Measurements from ENCODE around the gene COA1.
"Not testable (repeated sequence)": the region's sequence is repeated elsewhere in the genome, so short reads cannot be mapped to it uniquely, and the experiment has no call there.

The COA1 gene

DNA sequence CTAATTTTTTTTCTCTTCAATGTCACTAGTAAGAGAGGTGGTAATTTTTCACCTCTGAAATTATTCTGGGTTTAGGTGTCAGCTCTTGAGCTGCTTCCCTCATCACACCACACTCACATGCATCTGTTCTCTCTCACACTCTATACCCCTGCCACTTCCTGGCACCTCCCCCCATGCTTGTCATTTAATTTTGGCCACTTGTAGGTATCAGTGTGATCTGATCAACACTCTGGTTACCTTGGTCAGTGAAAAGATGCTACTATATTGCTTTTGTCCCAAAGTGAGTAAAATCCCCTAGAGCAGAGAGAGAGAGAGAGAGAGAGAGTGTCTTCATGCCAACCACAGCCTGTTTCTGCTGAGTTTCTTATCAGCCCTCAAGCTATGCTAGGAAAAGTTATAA is 103.9 kb downstream of the COA1 start:
- no peak for DNase-seq

DNA sequence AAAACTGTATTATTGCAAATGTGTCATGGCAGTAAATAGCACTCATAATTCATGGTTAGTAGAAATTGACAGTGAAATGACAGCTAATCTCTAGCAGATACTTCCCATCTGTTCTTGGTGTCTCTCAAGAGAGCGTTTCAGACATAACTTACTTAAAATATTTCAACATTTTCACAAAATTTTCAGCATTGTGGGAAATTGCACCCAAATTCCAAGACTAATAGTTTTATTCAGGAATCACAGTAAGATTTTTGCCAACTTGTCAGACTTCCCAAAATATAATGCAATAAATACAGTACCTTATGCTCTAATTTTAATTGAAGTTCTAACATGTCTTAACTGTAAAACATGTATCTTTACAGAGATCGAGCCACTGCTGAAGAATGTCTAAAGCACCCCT is 105.2 kb downstream of the COA1 start:
- no peak for DNase-seq

DNA sequence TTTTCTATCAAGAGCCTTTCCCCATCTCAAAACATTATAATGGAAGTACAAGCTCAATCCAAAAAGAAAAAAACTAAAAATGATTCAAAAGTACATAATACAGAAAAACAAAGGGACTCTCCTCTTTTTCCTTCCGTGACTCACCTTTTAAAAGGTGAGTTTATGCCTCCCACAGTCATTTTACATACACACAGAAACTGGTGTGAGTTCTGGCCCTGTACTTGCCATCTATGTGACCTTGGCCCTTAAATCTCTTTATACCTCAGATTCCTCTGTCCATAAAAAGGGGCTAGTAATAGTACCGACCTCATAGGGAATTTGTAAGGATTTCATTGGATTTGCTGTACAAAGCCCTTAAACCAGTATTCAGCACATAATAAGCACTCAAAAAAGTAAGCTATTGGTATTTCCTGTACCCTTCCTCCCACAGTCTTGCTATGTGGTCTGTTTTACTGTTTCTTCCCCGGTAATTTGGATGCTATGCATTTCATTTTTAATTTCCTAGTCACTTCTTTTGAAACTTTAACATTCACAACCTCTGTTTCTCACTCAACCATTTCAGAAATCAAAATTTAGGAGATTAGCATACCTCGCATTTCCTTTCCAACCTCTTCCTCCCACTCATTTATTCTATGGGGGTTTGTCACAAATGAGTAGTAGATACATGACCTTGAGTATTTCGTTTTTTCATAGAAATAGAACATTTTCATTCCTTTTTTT is 107.4 kb downstream of the COA1 start:
- DNase-seq = no peak

DNA sequence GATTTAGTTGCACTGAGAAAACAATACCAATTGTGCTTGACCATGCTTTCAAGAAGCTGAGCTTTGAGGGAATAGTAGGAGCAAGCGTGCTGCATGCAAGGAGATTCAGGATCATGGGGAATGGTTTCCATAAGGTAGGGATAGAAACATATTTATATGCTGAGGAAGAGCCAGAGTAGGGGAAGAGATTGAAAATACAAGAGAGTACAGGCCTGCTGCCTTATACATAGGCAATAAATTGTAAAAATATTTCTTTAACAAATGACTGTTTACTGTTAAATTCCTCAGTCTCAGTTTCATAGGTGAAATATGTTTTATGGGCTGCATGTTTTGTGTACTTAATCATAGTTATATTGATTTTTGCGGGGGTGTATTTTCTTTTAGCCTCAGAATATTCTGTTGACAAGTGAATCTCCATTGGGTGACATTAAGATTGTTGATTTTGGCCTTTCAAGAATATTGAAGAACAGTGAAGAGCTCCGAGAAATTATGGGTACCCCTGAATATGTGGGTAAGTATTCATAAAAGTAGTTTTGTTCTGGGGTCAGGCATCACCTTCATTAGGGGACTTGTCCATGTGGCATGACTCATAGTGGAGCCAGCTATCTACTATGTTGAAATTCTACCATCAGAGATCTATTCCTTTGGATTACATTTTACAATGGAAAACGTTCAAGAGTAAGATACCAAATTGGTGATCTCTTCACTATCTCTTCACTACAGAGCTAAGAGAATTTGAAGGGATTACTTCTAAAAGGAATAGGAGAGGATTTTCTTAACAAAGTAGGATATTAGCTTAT is 109.9 kb downstream of the COA1 start:
- DNase-seq = no peak

DNA sequence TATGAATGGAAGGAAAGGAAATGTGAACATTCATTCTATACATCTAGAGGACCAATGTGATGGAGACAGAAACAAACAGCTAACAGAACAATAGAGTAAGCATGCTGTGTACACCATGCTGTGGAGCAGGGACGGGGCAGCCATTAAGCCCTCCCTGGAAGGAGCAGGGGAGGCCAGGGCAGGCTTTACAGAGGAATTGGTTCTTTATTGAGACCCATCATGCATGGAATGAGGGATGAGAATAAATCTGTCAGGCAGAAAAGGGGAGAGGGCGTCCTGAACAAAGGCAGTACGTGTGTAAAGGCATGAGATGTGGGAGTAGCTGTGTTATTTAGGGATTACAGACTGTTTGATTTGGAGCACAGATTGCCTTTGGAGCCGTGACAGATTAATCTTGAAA is 111.2 kb downstream of the COA1 start:
- no peak for DNase-seq

DNA sequence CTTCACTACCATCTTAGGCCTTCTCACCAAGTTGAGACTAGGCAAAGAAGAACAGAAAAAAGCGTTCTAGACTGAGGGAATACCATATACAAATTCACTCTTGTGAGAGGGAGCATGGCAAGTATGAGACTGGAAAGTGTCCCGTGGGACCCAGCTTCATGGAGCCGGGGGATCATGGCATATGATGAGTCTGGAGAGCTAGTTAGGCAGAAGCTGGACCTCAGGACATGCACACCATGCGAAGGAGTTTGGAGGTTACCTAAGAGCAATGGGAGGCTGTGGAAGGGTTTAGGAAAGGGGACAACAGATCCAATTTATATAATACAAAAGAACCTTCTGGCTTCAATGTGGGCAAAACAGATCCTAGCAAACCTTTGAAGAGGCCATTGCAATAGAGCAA is 112.3 kb downstream of the COA1 start:
- no peak for DNase-seq

DNA sequence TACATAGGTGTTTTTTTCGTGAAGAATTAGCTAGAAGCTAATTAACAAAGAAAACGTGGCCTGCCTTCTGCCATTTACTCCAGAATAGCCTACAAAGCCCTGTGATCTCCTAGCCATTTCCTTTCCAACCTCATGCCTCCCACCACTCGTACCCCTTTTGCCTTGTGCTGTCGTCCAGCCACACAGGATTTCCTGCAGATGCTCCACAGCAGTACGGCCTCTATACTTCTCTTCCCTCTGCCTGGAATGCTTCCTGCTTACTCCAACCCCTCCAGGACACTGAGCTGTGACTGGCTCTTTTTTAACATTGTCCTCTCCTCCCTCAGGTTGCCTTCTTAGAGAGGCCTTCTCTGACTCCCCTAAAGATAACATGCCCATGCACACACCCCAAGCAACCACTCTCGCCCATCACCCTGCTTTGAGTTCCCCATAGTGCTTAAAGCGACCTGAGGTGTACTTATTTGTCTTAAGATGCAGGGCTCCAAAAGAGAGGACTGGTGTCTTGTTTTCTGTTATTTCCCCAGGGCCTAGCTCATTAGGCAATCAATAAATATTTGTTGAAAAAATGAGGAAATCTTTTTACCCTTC is 113.7 kb downstream of the COA1 start:
- no peak for DNase-seq

DNA sequence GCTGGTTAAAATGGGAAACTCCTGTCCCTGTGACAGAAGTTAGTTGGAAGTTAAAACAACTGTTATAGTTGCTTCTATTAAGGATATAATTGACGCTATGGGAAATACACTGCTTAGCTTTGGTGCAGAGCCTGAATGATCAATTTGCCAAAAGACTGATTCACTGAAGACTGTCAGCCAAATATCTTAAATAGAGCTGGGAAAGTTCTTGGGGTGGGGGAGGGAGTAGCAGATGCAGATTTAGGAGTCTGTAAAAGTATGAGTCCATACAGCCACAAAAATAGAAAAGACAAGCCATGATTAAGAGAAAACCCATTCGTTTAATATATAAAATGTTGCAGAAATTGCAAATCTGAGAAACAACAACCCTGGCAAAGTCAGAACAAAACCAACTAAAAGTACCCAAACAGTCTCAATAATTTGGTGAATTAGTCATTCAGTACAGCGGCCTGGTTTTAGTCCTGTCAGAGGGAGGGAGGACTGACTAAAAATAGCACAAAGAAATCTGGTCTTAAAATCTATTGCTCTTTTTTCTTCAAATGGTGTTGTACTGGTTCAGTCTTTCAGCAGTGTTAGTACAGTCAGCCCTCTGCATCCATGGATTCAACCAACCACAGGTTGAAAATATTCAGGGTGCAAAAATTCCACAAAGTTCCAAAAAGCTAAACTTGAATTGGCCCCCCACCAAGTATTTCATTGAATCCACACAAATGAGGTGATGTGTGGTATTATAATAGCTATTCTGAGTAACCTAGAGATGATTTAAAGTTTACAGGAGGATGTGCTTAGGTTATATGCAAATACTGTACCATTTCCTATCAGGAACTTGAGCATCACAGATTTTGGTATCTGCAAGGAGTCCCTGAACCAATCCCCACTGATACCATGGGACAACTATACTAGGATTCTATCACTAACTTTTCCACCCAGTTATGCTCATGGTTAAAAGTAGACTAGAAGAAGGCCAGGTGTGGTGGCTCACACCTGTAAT is 116.4 kb downstream of the COA1 start:
- no peak for DNase-seq

DNA sequence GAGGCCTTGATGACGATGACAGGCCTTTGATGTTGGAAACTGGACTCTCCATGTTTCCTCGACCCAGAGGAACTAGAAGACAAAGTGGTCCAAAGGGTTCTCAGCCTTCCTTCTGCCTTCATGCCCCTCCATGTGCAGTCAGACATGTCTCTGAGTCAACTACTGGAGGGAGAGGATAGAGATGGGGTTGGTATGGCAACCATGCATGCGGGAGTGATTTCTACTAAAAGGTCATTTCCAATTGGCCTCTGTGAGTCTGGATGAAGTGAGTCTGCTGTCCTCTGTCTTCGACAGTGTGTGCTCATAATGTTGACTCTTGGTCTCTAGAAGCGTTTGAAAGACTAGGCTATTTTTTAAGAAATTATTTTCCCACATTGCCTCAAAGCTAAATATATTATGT is 117.2 kb downstream of the COA1 start:
- DNase-seq = no peak

DNA sequence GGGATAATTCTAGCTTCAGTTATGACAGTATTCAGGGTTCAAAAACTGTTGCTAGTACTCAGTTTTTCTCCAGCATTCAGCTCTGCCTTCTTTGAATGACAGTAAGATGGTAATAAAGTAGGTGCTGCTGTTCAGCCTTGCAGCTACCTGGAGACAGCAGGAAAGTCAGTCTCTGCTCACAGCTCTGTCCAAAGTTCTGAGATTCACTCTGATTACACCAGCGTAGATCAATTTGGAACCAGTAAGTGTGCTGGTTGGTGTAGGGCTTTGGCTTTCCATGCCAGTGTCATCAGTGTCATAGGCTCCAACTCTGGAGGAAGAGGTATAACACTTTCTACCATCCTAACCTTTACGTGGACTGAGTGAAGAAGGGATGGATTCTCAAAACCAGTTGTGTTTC is 120.2 kb downstream of the COA1 start:
- no peak for DNase-seq

DNA sequence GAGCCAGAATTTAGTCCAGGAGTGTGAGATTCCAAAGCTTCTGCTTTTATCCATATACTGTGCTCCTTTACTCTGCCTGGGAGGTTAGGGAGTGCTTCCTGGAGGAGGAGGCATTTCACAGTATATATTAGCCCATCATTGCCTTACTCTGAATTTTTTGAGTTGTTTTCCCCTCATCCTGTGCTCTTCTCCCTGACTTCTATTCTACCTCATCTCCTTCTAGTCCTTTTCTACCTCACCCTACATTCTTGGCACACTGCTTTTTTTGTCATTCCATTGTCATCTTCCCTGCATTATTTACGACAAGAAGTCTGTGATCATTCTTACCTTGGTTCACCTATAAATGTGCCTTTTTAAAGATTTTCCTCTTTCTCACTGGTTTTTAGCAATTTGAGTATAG is 125.1 kb downstream of the COA1 start:
- no peak for DNase-seq

DNA sequence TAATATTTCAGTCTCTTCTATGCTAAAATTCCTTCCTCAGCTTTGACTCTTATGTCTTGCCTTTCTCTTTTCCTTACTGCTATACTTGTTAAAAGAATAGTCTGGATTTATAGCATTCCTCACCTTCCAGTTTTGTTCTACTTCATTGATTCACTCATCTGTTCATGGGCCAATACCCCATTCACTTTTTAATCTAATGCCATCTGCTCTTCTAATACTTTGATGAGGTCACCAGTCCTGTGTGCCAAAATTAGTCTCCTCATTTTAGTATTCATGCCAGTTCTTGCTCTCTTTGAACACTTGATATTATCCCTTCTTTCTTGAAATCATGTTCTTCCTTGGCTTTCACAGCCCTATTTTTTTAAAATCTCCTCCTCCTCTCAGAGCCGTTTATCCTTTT is 127.1 kb downstream of the COA1 start:
- no peak for DNase-seq

DNA sequence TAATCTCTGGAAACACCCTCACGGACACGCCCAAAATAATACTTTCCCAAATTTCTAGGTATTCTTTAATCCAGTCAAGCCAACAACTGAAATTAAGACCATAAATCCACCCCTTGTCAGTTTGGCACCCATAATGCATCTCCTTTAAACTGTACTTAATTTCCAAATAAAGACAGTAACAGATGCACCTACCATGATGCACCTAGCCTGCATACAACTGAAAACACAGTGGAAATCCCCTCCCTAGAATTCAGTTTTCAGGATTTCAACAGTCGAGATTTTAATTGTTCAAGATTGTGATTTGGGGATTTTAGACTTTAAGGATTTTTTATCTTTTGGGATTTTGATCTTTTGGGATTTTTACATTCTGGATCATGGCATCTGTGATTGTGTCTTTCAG is 129.3 kb downstream of the COA1 start:
- DNase-seq = no peak

DNA sequence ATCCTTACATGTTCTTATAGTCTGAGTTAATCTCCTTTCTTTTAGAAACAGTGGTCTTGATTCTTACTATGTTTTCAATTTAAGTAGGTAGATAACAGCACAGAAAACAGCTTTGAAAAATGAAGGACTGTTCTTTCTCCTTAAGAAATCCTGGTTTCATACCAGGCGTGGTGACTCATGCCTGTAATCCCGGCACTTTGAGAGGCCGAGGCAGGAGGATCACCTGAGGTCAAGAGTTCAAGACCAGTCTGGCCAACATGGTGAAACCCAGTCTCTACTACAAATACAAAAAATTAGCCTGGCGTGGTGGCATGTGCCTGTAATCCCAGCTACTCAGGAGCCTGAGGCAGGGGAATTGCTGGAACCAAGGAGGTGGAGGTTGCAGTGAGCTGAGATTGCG is 132.9 kb downstream of the COA1 start:
- DNase-seq = not testable (repeated sequence)

DNA sequence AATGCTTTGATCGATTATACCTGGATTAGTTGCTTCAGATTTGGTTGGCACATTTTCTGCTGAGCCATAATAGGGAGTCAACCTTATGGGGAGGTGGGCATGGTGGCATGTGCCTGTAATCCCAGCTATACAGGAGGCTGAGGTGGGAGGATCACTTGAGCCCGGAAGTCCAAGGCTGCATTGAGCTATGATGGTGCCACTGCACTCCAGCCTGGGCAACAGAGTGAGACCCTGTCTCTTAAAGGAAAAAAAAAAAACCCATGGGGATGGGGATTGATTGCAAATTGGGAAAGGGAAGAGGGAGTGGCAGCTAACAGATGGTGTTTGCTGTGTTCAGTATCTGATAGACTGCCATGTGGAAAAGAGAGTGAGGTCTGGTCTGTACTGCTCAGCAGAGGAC is 135.3 kb downstream of the COA1 start:
- DNase-seq = no peak

DNA sequence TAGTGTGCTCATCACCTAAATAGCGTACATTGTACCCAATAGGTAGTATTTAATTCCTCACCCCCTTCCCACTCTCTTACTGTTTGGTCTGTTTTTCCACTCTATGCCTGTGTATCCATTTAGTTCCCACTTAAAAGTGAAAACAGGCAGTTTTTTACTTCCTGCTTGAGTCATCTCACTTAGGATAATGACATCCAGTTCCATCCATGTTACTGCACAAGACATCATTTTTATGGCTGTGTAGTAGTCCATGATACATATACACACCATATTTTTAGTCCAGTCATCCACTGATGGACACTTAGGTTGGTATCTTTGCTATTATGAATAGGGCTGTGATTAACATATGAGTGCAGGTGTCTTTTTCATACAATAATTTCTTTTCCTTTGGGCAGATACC is 136.3 kb downstream of the COA1 start:
- no peak for DNase-seq

DNA sequence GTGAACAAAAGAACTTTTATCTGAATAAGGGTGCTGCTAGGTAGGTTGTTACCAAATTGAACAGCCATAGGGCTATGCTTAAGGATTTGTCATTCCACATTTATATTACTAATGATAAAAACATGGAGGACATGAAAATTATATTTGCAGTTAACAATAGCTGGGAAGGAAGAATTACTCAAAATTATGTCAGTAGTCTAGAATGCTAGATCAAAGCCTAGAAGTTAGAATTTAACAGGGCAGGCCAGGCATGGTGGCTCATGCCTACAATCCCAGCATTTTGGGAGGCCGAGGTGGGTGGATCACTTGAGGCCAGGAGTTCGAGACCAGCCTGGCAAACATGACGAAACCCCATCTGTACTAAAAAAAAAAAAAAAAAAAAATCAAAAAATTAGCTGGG is 137.0 kb downstream of the COA1 start:
- no peak for DNase-seq

DNA sequence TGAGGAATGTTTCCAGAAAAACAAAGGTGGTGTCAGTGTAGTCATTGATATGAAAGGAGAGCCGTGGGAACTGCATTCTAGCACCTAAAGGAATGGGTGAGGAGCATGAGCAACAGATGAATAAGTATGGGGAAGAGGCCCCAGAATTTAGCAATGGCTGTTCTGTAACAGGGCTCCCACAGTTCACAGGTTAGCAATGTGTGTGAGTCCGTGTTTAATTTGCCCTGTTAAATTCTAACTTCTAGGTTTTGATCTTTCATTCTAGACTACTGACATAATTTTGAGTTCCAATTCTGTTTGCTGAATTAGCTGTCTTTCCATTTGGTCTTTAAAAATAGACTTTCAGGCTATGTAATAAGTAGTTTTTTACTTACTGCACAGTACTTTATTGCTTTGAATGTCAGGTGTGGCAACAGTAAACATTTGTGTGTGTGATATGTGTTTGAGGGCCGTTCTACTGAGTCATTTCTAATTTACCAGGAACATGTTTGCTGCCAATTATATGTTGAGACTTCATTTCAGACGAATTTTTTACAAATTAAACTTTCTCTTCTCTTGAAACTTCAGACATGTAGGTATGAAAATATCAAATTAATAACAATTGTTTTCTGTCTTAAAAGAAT is 137.7 kb downstream of the COA1 start:
- no peak for DNase-seq

DNA sequence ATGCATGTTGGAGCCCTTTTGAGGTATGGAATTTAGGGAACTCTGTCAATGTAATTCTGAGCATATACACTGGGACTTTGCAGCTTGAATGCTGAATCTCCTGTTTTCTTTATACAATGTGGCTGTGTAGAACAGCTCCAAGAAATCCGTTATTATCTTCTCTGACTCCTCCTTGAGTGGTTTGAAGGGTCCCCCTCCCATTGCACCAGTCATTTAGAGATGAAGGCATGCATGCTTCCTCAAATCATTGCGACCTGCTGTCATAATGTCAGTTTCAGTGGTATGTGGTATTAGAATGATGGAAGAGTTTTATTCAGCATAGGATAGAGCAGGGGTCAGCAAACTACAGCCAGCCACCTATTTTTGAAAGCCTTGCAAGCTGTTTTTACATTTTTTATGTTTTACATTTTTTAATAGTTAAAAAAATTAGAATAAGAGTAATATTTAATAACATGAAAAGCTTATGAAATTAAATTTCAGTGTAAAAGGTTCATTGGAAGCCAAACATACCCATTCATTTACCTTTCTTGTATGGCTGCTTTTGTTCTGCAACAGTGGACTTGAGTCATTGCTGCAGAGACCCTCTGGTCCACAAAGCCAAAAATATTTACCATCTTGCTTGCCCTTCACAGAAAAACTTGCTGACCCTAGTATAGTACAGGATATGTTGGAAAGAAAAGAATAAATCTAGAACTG is 138.3 kb downstream of the COA1 start:
- no peak for DNase-seq

DNA sequence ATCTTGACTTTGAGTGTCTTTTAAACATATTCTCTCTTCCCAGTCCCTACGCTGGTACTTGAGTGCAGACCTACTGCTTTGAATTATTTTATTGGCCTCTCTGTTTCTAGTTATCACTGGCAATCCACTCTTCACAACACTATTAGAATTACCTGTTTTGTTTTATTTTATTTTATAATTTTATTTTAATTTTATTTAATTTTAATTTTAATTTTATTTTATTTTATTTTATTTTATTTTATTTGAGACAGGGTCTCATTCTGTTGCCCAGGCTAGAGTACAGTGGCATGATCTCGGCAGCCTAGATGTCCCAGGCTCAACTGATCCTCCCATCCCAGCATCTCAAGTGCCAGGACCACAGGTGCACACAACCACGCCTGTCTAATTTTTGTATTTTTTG is 139.6 kb downstream of the COA1 start:
- DNase-seq = no peak
